Ramos (cell line): ENCODE measurements around the gene SIRPA.

Experiments used
- in situ Hi-C: fragments of 300-500 bp; cut with MboI; formaldehyde crosslinking; loops from one replicate; pipeline ENCODE4 v1.14.3; 2022; ENCODE audit warnings: low sequenced_read_pairs; ENCODE audit not compliant: unreplicated experiment

Gene SIRPA

DNA sequence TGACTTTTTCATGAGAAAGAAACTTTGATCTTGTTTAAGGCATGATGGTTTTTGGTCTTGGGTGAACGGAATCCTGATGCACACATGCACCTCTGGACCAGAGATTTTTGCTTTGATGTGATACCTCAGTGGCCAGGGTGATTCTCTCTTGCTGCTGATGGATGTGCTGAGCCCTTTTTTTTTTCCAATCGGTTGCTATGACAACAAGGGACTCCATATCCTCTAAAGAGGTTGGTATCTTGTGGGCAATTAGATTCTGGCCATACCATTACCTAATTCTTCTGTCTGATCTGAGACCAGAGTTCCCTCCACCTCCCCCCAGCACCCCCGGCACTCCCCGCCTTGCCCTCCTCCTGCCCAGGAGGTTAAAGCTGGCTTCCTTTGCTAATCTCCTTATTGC, 73.8 kb downstream of the SIRPA start:
- in situ Hi-C loops, result loop anchor here (5.0 kb wide), 1 partner anchor 203 kb away; no protein-coding TSS in a partner anchor

DNA sequence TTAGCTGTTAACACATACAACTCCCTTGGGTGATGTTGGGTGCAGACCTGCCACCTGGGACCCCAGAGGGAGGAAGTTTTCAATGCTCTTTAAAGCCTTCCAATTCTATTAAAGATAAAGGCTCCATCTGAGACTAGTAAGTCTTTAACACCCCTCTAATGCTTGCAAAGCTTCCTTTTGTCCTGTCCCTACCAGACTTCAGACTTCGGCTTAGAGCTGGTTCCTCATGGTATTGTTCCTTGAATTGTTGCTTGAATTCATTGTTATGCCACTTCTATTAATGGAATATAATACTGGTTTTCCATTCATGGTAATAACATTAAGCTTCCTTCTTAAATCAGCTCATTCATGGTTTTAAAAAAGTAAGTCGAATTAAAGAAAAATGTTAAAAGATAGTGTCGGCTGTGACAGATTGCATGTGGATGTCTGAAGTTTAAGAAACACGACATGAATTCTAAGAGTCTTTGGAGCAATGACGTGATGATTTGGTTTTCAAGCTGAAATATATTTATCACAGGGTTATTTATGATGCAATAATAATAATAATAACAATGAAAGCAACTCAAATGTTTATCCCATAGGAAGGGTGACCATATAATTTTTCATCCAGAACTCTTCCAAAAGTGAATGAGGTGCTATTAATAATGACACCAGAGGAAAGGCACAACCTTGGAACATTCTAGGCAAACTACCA, 76.8 kb downstream of the SIRPA start:
- in situ Hi-C loops, result no loop called here

DNA sequence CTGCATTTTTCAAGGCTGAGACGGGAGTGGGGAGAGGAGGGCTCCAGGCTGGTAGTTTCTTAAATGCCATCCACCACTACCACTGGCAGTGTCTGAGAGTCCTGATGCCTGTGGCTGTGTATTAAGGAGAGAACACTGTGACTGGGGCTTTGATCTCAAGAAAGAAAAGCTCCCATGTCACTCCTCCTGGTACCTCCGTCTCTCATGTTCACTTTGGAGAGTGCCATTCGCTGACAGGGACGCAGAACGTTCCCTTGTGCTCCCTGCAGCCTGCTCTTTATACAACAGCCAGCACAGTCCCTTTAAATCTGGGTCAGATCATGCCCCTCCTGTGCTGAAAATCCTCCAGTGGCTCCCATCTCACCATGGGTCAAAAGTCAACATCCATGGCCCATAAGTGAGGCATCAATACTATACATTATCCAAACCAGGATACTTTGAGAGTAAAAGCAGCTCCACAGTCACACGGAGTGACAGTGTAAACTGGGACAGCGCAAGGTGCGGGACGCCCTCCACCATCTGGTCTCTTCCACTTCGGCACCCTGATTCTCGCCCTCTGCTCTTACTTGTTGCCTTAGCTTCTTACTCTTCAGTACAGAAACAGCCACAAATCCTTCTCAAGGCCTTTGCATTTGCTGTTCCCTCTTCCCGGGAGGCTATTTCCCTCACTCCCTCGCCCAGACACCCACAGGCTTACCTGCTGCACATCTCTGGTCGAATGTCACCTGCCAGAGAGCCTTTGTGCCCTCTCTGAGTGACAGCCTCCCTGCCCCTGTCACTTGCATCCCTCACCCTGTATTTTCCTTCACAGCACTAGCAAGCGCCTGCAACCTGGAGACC, 78.6 kb downstream of the SIRPA start:
- in situ Hi-C loops, result no loop called here

DNA sequence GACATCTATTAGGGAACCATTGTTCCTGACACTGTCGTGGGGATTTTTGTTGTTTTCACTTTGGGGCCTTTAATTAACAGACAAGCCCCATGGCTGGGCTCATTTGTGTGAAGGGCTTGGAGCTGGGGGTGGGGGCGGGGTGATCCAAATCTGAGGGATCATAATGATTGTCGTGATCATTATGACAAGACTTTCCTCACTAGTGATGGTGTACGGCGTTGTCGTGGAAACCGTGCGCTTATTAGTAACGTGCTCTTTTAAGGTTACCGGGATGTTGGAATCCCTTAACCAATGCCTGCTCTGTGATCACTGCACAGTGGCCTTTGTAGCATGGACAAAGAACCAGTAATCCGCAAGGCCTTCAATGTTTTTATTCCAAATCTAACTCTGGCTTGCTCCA, 80.1 kb downstream of the SIRPA start:
- in situ Hi-C loops, result no loop called here

DNA sequence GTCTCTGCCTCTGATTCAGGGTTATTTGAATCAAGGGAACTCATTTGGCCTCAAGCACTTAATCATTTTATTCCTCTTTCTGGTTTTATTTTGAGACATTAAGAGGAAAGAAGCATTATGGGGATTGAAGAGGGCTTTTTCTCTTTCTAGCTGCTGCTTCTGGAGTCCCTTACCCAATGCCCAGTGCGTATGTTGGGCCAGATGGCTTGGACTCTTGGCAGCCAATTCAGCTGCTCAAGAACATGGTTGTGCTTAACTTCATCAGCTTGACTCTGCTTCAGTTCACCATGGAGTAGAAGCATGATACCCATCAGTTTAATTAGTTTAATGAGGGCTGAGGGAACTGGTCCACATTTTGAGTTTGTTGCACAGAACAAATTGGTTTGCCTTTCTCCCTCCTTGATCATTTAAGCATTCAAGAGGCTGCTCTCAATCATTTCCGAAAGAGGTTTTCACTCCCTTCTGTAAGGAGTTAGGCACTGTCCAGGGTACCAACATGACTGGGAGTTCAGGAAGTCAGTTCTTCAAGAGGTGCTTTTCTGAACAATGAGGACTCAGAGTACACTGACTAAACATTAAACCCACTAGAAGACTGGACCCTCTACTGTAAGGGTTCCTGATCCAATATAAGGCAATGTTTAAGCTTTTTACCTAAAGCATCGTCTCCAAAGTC, 84.0 kb downstream of the SIRPA start:
- in situ Hi-C loops, result no loop called here

DNA sequence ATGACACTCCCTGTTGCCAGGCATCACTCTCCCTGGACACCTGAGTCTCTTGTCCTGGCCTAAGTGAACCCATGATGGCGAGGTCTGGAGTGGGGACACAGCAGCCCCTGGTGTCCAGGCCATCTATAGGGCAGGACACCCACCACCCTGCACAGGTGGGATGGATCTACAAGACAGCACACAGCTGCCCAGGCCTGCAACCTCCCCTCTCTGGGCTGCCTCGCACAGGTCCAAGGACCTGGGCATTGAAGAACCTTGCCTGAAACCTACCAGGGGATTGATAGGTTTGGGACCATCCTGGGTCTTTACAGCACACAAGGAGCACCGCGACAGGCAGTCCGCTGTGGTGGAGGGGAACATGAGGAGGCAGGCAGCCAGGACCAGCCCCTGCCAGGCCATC, 87.5 kb downstream of the SIRPA start:
- in situ Hi-C loops, result no loop called here

DNA sequence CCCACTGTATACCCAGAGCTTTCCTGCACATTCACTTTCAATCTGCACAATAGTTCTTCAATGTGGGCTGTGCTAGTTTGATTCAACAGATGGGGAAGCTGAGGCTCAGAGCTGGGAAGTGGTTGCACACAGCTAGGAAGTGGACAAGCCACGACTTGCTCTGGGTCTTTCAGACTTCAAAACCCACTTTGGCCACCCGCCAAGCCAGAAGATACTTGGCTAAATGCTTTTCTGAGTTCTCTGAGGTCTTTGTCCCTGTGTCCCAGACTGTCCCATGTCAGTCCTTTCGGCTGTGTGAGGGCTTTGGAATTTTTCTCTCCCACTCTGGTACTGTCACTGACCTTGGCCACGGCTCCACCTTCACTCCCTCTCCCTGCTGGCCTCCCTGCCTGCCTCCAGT, 88.1 kb downstream of the SIRPA start:
- in situ Hi-C loops, result no loop called here

DNA sequence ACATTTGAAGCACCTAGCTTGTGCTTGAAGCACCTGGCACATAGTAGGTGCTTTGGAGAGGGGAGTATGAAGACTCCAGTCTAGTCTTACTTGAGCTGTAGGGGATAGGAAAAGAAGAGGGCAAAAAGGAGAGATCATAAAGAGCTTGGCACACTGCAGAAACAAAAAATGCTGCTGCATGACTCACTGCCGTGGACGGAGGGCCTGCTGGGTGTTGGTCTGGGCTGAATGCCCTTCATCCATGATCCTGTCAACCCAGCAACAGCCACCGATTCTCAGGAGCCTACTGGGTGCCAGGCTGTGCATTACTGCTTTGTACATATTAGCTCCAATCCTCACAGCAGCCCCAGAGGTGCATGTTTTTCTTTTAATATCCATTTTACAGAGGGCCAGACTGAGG, 92.6 kb downstream of the SIRPA start:
- in situ Hi-C loops, result no loop called here
